NCI-H2196 treated with DMSO at 0.1 percent for 48 hours (cell line): ENCODE results near the gene TBC1D23.
"Not testable (repeated sequence)": the region's sequence is repeated elsewhere in the genome, so short reads cannot be mapped to it uniquely, and the experiment has no call there.

Experiments used
- DNase-seq: peaks from one replicate; lab custom pipeline; 2025; ENCODE audit not compliant: unreplicated experiment; lab: John Stamatoyannopoulos, UW

TBC1D23 gene

DNA sequence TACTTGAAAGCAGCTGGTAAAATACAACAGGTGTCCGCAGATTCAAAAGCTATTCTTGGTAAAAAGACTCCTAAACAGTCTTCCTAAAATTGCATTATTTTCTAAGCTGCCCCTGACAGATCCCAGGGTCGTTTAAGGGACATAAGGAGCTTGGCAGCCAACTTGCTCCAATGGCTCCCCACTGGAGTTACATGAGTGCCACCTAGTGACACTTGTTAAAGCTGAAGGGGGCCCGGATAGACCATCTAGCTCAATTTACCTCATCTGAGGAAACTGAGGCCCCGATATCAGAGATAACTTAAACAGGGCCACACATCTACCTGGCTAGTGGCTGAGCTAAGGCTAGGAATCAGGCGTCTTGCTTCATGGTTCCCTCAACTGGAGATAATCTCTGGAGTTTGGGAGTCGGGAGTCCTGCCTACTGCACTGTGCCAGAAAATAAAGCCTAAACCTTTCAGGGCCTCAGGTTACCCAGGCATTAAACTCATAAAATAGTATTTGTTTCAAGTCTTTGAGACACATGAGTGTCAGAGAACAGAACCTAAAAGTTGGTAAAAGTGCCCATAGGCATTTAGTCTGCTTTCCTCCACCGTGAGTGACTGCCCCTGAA, 6.5 kb upstream of the TBC1D23 start:
- peak; percentile 67 for DNase-seq

DNA sequence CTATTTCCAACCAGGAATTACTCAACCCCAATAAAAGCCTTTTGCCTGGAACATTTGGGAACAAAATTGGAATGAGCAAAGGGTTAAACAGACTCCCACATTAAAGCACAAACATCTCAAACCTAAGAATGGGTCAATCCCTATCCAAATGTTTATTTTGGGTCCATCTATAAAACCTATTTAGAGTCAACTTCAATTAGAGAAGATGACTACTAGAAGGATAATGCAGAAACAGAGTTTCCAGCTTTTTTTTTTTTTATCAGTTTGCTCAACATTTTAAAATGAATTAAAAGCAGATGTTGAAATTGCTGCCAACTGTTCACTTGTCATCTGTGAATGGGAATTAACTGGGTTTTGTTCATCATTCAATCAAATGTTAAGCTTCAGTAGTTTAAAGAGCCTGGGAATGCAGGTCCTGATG, 4.1 kb upstream of the TBC1D23 start:
- DNase-seq: no peak

DNA sequence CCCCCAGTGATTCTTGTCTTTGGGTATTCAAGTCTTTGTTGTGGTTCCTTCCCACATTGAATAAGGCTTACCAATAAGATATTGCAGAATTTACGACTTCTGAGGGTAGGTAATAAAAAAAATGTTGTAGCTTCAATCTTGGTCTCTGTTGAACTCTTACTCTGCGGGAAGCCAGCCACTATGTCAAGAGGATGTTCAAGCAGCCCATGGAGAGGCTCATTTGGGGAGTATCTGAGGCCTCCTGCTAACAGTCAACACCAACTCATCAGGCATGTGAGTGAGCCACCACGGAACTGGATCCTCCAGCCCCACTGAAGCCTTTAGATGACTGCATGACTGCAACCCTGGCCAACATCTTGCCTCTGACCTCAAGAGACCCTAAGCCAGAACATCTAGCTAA, 3.2 kb upstream of the TBC1D23 start:
- DNase-seq: no peak

DNA sequence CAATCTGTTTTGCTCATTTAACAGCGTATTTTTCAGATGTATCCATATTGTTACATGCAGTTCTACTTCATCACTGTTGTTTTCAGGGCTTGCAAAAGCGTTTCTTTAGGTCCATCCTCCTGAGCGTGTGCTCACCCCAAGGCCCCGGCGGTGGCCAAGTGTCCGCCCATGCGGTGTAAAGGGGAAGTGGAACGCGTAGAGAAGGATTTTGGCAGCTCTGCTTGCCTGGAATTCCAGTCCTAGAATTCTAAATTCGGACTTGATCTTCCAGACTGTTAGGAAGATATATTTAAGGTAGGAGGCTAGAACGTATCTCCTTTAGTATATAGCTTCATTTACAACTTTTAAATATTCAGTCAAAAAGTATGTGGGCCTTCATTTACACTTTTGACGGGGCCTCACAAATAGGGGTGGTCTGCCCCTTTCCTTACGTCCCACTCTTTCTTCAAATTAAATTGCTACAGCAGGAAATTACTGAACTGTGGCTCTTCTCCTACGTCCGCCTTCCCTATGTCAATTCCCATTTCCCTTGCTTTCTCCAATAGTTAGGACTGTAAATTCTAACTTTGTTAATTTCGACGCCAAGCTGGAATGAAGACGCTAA, 609 bp upstream of the TBC1D23 start:
- DNase-seq: peak; percentile 10

DNA sequence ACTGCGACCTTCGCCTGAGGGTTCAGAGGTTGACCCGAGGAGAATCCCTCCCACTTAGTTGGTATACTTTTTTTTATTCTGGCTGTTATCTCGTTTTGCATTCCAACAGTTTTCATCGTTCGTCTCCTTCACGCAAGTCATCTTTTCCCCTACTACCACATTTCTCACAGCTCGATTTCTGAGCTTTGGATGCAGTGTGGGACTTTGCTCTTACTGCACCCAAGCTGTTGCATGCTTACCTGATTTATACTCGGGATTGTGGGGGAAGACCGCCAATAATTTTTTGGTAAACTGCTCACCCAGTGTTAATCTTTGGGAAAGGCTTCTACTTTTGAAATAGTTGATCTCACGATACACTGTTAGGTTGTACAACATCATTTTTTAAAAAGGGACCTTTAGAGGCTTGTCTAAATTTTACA, 702 bp downstream of the TBC1D23 start:
- no peak for DNase-seq

DNA sequence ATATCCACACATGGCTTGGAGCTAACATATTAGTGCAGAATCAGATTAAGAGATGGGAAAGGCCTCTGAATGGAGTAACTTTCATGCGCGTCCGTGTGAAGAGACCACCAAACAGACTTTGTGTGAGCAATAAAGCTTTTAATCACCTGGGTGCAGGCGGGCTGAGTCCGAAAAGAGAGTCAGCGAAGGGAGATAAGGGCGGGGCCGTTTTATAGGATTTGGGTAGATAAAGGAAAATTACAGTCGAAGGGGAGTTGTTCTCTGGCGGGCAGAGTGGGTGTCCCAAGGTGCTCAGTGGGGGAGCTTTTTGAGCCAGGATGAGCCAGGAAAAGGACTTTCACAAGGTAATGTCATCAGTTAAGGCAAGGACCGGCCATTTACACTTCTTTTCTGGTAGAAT, 2.1 kb downstream of the TBC1D23 start:
- not testable (repeated sequence) for DNase-seq

DNA sequence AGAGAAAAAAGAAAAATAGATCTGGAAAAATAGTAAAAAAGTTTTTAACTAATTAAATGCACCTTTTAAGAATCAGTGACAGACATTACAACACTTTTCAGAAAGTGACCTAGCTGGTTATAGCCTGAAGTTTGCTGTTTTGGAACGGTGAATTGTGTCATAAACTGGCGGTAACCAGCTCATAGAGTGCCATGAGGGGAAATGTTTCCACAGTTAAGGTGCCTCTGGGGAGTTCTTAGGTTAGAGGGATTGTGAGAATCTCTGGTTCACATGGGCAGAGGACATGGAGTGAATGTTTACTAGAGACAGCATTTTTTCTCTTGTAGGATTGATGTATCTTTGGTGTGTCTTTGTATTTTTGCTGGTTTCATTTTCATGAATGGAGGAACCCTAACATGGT, 2.8 kb downstream of the TBC1D23 start:
- DNase-seq: no peak

DNA sequence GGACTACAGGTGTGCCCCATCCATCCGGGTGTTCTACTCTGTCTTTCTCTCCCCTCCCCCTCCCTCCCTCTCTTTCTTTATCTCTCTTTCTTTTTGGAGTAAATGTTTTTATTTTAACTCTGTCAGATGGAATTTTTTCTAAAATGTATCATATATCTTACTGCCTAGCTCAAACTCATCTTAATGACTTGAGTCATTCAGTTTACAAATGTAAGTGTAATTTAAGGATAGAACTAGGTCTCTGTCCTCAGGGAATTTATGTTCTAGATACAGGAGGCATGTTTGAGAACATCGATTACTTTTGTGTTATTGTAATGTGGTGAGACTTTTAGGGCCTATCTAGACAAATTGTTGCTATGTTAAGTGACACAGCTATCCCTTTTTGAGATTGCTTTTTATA, 3.5 kb downstream of the TBC1D23 start:
- DNase-seq: no peak

DNA sequence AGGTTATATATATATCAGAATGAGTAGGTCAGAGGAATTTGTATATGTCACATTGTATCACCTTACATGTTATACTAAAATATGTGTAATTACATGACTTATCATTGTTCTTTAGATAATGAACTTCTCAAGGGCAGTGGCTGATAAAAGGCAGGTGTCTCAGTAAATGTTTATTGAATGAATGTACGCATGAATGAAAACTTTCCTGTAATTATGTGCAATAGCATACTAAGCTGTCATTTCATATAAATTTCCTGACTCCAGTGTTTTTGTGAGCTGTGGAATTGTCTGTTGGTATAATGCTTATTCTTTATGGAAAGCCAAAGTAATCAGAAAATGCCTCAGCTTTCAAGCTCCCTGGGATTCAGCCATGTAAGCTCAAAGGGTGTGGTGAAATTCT, 4.2 kb downstream of the TBC1D23 start:
- no peak for DNase-seq

DNA sequence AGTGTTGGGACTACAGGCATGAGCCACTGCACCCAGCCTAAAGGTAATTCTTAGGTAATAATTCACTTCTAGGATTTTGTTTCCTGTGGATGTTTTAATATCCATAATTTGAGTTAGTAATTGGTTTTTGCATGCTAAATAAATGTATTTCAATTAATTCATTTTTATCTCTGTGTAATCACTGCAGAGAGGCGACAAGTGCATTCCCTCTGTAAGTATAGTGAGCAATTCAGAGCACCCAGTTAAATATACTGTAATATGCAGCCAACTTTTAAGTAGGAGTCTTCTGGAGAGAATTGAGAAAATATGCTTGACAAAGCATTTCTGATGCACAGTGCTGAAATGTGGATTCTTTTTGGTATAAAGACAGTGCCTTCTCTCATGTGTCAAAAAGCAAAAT, 5.7 kb downstream of the TBC1D23 start:
- no peak for DNase-seq

DNA sequence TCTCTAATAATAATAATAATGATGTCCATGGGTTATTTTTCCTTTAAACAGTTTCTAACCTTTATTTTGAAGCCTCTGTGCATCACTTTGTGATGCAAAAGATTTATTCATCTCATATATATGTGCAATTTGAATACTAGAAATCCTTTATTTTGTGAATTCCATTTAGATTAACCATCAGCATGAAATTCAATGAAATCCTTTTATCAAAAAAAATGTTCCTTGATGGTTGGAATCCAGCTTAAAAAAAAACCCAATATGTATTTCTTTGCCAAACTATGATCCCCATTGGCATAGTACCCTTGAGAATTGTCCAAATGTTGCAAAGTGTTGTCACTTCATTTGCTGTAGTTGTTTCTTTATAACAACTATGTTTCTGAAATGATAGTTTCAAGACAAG, 7.4 kb downstream of the TBC1D23 start:
- DNase-seq: no peak

DNA sequence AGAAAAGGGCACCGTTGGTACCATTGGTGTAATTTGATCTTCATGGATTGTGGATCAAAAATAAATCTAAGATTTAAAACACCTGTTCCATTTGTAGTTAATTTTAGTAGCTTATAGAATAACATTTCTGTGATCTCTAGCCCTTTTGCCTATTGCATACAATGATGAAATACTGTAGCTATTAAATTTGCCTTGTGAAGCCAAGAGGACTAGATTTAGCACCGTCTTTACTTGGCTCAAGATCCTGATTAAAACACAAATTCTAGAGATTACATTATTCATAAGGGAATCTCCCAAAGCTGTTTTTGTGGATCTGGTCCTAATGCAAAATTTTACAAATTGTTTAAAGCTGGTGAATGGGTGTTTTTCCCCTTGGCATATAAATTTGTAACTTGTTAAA, 8.2 kb downstream of the TBC1D23 start:
- DNase-seq: no peak

DNA sequence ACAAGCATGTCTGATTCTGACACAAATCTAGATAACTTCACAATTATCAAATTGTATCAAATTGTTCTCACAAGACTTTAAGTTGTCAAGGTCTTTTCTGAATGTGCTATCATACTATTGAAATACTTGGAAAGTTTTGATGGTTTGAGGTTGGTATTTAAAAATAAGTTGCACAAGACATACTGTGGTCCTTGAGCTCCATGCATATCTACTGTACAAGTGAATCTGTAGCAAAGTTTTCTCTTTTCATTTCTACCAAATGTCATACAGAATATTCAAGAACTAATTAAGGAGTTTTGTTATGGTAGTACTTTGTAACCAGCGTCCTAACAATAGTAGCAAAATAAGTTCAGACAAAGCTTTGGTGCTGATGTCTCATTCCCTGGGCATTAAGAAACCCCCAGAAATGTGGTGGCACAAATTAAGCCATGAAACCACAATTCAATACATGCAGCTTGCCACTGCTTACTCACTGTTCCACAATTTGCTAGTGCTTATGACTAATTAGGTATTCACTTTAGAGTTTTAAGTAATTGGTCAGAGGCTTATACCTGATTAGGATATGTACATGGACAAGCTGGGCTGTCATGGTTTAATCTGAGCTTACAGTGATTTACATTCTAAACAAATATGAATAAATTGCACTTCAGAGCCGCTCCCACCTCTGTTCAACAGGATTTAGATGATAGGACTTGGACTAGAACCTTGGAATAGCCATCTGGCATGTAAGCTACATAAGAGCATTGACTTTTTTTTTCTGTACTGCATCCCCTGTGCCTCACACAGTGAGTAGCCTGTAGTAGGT, 8.8 kb downstream of the TBC1D23 start:
- DNase-seq: no peak

DNA sequence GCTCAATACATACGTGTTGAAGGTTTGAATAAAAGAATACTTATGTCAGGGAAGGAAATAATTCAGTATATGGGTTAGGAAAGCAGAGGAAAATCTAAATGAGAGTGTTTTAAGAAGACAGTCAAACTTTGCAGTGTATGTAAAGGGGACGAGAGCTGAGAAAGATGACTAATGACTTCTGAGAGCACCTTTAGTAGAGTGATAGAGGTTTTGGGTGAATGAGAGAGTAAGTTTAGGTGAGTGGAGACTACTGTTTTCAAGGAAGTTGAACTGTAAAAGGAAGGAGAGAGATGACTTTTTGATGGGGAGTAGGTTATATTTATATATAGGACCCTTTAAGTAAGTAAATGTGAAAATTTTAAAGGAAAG, 9.4 kb downstream of the TBC1D23 start:
- DNase-seq: no peak

DNA sequence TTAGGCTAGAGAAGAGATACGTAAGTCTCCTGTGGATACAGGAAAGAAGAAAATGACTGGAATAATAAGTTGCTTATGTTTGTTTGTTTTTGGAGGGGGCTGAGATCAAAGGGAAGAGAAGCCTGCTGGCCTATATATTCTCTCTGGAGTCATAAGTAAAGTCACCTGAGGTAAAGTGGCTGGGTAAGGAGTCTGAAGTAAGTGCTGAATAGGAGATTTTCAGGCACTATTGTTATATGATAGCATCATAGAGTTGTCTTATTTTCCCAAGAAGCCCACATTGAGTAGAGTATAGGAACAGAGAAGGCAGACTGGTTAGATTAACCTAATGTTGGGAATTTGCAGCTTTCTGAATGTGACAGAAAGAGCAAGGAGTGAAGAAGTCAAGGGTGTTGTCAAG, 10.7 kb downstream of the TBC1D23 start:
- DNase-seq: no peak

DNA sequence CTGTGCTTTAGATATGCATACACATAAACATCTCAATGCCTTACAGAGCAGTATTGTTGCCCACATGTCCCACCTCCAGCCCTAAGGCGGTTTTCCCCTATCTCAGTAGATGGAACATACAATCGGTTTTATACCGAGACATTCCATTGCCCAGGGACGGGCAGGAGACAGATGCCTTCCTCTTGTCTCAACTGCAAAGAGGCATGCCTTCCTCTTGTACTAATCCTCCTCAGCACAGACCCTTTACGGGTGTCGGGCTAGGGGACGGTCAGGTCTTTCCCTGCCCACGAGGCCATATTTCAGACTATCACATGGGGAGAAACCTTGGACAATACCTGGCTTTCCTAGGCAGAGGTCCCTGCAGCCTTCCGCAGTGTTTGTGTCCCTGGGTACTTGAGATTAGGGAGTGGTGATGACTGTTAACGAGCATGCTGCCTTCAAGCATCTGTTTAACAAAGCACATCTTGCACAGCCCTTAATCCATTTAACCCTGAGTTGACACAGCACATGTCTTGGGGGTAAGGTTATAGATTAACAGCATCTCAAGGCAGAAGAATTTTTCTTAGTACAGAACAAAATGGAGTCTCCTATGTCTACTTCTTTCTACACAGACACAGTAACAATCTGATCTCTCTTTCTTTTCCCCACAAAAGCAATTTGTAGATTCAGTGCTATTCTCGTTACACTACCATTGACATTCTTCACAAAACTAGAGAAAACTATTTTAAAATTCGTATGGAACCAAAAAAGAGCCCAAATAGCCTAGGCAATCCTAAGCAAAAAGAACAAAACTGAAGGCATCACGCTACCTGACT, 12.2 kb downstream of the TBC1D23 start:
- DNase-seq: not testable (repeated sequence)

DNA sequence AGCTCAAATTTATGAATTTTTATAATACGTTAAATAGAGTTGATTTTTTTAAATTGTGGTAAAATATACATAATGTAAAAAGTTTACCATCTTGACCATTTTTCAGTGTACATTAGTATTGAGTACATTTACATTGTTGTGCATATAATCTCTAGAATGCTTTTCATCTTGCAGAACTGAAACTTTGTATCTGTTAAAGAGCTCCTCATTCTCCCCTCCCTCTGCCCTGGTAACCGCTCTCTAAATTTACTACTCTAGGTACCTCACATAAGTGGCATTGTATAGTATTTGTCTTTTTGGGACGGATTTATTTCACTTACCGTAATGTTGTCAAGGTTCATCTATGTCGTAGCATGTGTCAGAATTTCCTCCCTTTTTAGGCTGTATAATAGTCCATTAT, 13.6 kb downstream of the TBC1D23 start:
- no peak for DNase-seq

DNA sequence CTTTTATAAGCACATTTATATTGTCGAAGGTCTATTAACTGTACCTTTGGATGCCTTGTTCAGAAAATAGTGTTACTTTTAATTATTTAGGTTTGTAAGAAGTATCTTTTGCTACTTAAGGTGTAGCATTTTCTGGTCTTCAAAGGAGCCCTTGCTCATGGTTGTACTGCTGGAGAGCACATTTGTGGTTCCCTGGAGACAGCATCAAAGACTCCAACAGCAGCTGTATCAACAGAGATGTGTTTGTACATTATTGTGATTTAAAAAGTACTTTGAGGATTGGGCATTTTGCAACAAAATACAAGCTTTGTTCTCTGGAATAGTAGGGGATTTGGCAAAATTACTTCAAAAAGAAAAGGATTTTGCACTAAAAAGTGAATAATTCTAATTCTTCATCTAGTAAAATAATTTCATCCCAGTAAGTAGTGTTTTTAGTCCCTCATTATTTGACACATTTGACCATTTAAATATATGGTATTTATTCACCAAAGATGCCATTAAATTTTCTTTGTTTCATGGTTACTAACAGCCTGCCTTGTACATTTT, 16.5 kb downstream of the TBC1D23 start:
- DNase-seq: peak; percentile 50

DNA sequence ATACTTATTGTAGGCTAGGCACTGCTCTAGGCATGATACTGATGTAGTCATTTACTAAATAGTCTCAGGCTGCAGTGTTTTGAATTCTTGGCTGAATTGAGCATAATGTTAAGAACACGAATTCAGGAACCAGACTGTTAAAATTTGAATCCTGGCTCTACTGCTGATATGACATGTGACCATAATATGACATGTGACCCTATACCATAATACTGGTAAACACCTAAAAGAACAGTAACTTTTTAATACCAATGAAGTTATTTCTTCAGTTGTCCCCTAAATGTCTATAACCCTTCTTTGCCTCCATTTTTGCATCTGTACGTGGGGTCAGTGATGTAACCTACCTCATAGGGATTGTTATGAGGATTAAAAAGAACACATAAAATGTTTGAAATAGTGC, 18.1 kb downstream of the TBC1D23 start:
- no peak for DNase-seq

DNA sequence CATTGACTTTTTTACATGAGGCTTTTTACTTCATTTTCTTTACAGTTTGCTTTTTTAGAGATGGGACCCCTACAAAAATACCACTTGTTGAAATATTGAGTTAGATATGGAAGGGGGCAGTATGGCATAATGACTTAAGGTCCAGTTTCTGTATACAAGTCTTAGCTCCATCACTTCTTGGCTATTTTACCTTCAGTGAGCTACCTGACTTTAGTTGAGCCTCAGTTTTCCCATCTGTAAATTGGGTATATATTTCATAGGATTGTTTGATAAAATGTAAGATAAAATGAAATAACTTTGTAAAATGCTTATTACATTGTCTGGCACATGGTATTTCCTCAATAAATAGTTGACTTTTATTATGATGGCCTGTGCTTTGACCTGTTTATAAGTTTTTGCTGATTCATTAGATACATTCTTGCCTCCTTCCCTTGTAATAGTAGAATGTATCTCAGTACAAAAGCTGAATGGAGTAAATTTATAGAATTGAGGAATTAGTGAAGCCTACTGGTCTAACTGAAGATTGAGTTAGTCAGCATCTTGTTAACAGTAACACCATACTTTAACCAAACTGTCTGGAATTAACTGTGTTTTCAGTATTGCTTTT, 27.6 kb downstream of the TBC1D23 start:
- no peak for DNase-seq

DNA sequence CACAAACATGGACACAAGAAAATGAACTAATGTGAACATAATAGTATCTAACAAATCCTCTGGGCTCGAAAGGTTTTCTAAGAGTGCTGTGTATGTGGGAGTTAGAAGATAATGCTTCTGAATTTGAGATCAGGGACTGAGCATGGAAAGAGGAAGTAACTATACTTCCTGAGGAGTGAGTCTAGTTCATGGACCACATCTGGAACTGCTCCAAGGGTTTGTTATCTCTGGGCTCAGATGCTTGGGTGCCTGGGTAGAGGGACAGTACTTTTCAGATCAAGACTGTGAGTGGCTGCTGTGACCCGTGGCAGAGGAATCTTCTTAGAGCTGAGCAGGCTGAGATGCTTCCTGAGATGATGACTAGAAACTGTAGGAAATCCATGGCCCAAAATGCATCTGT, 28.5 kb downstream of the TBC1D23 start:
- no peak for DNase-seq
